Adipocyte (in vitro differentiated cells): Measurements from ENCODE around the gene PPP6R3.

Experiments used
- DNase-seq: peaks from one replicate; pipeline ENCODE4 v3.0.0-alpha.2; 2015; ENCODE audit warnings: low read depth
- H3K27me3 ChIP-seq: replicated peaks from 2 replicates; pipeline ENCODE4 v1.7.0; 2013; ENCODE audit warnings: mild to moderate bottlenecking, low read length, moderate library complexity; ENCODE audit not compliant: control insufficient read depth, insufficient read depth
- H3K36me3 ChIP-seq: 2 replicates; pipeline ENCODE4 v1.7.0; 2013; ENCODE audit warnings: low read length, mild to moderate bottlenecking, moderate library complexity; ENCODE audit not compliant: control insufficient read depth, insufficient read depth, severe bottlenecking
- H3K4me1 ChIP-seq: 2 replicates; pipeline ENCODE4 v1.7.0; 2013; ENCODE audit warnings: mild to moderate bottlenecking, low read length, moderate library complexity; ENCODE audit not compliant: control insufficient read depth, insufficient read depth
- H3K4me3 ChIP-seq: 2 replicates; pipeline ENCODE4 v1.7.0; 2013; ENCODE audit warnings: mild to moderate bottlenecking, low read length, moderate library complexity
- H3K9ac ChIP-seq: 2 replicates; pipeline ENCODE4 v1.7.0; 2013; ENCODE audit warnings: mild to moderate bottlenecking, low read length, moderate library complexity
- H3K9me3 ChIP-seq: 2 replicates; pipeline ENCODE4 v1.7.0; 2013; ENCODE audit warnings: mild to moderate bottlenecking, low read length, moderate library complexity; ENCODE audit not compliant: control insufficient read depth

The PPP6R3 gene

DNA sequence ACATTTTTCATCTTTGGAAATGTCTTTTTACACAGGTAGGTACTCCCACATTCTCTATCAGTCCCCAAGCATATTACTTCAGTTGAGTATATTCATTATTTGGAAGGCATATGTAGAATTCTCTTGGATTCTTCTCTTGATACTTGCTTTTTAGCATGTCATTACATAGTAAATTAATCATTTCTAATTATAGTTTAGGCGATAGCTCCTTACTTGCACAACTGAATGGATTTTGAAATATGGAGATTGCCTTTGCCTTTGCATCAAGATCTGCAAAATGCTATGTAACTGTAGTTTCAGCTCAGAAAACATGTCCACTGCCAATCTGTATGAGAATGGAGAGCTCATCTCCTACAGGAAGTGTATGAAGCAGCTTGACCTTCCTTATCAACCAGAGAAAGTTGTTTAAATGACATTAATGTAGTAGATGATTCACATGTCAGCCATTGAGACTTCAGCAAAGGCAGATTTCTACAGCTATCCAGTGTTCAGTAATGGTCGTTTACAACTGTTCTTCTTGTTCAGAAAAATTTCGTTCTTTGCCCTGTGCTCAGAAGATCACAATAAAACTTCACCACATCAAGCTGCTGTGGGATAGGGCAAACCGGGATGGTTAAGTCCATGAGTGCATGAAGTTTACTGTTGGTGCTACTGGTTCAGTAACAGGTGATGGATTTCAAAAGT is 61.6 kb downstream of the PPP6R3 start:
- Histone ChIP-seq H3K36me3 (peaks cover 60% of the 10 kb centered on the region), H3K9ac (no peak overlapping the region), H3K4me1 (peaks cover 9% of the 10 kb centered on the region), H3K27me3 (no peaks in the 10 kb centered on the region), H3K4me3 (no peak overlapping the region), H3K9me3 (no peaks in the 10 kb centered on the region)
- no peak for DNase-seq

DNA sequence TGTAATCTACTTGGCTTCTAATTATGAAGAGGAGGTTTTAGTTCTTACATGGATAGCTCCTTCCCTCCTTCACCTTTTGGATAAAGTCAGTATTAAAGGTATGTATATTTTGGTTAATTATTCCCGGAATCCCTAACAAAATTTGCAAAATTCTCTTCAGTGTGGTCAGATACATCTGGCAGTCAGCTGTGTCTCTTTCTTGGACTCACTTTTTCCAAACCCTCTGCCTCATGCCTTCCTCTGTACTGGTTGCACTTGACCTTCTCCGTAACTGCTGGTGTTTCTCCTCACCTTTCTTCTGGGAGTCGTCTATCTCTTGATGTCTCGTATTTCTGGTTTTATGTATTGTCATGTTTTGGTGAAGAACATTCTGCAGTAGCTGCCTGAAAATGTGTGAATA is 62.5 kb downstream of the PPP6R3 start:
- no peak for DNase-seq
- H3K9ac ChIP-seq: no peak overlapping the region
- H3K27me3 ChIP-seq: no peaks in the 10 kb centered on the region
- H3K36me3 ChIP-seq: peaks cover 69% of the 10 kb centered on the region
- H3K9me3 ChIP-seq: no peaks in the 10 kb centered on the region
- no peak overlapping the region for H3K4me3 ChIP-seq
- peaks cover 9% of the 10 kb centered on the region for H3K4me1 ChIP-seq

DNA sequence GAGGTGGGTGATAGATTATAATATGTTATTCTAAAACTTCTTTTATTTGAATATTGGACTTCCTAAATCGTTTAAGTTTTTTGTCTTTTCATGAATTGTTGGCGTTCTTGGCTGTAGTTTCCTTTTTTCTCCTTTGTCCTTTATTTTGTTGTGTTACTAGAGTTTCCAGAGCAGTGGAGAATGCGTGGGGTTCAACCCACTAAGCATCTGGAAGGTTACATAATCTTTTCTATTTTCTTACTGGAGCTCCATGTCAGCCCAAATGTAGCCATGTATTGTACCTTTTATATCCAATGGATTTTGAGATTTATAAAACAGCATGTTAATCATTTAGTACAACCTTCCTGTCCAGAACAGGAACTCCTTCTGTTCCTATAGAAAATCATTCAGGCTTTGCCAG is 63.2 kb downstream of the PPP6R3 start:
- H3K4me1 ChIP-seq: peaks cover 9% of the 10 kb centered on the region
- peaks cover 75% of the 10 kb centered on the region for H3K36me3 ChIP-seq

DNA sequence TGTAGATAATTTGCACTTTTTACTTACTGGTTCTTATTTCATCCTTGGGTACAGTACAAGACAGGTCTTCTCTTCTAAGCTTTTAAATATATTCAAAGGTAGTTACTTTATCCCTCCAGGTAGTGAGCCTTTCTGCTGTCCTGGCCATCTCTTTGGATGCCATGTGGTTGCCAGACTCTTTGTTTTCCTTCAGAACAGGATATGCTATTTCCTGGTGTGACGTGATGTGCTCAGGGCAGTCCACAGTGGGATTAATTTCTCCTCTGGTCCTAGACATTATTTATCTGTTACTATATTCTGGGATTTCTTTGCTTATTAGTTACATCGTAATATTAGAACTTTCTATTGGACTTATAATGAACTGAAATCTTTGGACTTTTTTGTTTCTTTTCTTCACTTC is 63.7 kb downstream of the PPP6R3 start:
- no peaks in the 10 kb centered on the region for H3K27me3 ChIP-seq
- no peaks in the 10 kb centered on the region for H3K9me3 ChIP-seq
- peaks cover 9% of the 10 kb centered on the region for H3K4me1 ChIP-seq
- no peak for DNase-seq
- H3K36me3 ChIP-seq: peaks cover 78% of the 10 kb centered on the region
- no peak overlapping the region for H3K4me3 ChIP-seq
- no peak overlapping the region for H3K9ac ChIP-seq

More for the DNA sequence above, 63.2 kb downstream of the PPP6R3 start:
- Histone ChIP-seq H3K27me3 (no peaks in the 10 kb centered on the region), H3K9me3 (no peaks in the 10 kb centered on the region), H3K9ac (no peak overlapping the region), H3K4me3 (no peak overlapping the region)
- no peak for DNase-seq

DNA sequence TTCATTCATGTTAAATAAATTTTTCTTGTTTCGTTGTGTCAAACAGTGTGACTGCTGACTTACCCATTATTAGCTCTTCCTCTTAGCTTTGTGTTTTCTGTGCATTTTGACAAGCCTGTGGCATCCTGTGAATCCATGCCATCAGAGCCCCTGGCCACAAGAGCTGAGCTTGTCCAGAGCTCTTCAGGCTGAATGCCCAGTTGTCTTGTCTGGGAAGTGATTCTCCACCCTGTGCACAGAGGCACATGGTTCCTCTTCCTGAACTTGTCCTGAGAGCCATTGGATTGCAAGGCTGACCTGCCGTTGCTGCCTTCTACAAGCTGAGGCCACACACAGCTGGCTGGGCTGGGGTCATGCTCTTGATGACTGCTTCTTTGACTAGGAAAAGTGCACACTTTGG is 64.1 kb downstream of the PPP6R3 start:
- H3K4me3 ChIP-seq: no peak overlapping the region
- H3K9ac ChIP-seq: no peak overlapping the region
- H3K36me3 ChIP-seq: peaks cover 79% of the 10 kb centered on the region
- H3K27me3 ChIP-seq: no peaks in the 10 kb centered on the region
- peaks cover 9% of the 10 kb centered on the region for H3K4me1 ChIP-seq
- no peaks in the 10 kb centered on the region for H3K9me3 ChIP-seq
- no peak for DNase-seq

DNA sequence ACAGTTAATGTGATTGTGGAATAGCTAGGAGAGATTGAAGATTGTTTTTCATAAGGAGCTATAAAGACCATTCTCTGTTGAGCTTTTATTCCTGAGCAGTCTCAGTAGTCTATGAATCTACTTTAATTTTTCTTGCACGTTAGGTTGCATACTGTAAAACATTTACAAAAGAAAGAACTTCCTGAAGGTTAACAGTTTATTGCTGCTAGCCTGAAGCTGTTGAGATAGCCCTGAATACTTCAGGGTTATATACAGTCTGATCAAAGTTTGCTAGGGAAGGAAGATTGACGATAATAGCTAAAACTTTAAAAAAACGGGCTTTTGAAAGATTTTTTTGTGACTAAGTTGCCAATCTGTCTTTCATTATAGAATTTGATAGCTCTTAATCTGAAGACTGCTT is 64.8 kb downstream of the PPP6R3 start:
- H3K4me1 ChIP-seq: peaks cover 9% of the 10 kb centered on the region
- H3K9ac ChIP-seq: no peak overlapping the region
- H3K27me3 ChIP-seq: no peaks in the 10 kb centered on the region
- no peak overlapping the region for H3K4me3 ChIP-seq
- DNase-seq: no peak
- peaks cover 75% of the 10 kb centered on the region for H3K36me3 ChIP-seq
- no peaks in the 10 kb centered on the region for H3K9me3 ChIP-seq

DNA sequence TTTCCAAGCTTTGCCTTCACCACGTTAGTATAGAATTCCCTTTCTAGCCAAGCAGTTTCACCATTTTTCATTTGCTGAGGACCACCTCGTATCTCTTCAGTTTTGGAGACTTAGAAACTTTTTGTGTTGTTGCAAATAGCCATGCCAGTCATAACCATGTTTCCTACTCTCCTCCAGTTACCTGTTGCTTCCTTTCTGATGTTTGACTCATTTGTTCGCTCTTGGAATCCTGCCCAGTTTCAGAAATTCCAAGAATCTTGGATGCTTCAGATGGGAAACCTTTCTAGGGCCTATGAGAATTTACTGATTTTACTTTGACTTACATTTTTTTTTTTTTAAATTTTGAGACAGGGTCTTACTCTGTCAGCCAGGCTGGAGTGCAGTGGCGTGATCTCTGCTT is 65.4 kb downstream of the PPP6R3 start:
- no peaks in the 10 kb centered on the region for H3K9me3 ChIP-seq
- peaks cover 70% of the 10 kb centered on the region for H3K36me3 ChIP-seq
- H3K9ac ChIP-seq: no peak overlapping the region
- H3K27me3 ChIP-seq: no peaks in the 10 kb centered on the region
- H3K4me1 ChIP-seq: peaks cover 9% of the 10 kb centered on the region
- DNase-seq: no peak
- H3K4me3 ChIP-seq: no peak overlapping the region

DNA sequence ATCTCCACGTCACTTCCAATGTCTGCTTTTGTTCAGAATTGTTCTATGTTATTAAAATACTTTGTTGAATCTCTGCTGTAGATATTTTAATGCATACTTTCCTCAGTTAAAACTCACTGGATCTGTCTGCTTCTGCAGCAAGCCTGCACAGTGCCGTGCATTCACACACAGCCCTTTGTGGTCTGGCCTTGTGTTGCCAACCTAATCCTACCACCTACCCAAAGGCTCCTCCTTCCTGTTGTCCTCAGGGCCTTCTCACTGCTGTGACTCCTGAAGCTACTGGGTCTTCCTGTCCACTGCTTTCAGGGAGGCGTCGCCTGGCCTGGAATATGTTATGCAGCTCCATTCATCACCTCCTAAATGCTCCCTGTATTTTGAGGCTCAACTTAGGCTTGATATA is 67.0 kb downstream of the PPP6R3 start:
- Histone ChIP-seq H3K4me1 (peaks cover under 1% of the 10 kb centered on the region), H3K9ac (no peak overlapping the region), H3K9me3 (no peaks in the 10 kb centered on the region), H3K4me3 (no peak overlapping the region), H3K27me3 (no peaks in the 10 kb centered on the region), H3K36me3 (peaks cover 57% of the 10 kb centered on the region)
- DNase-seq: no peak

DNA sequence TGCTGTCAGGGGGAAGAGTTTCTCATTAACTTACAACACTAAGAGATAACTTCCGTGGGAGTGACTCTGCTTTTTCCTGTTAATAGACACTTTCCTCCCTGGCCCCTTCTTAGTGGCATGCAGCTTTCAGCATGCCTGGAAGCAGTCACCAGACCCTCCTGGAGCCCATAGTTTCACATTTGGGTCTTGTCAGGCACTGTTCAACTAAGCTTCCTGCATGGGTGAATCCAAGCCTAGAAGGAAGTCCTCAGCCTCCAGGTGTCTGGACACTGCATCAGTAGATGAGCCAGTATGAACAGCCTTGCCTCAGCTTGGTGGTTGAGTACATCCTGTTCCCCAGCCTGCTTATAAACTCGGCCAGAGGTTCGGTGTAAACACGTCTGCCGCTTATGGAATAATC is 68.1 kb downstream of the PPP6R3 start:
- Histone ChIP-seq H3K4me1 (peaks cover 9% of the 10 kb centered on the region), H3K9me3 (no peaks in the 10 kb centered on the region), H3K36me3 (peaks cover 48% of the 10 kb centered on the region), H3K9ac (no peak overlapping the region), H3K27me3 (no peaks in the 10 kb centered on the region), H3K4me3 (no peak overlapping the region)
- DNase-seq: no peak

DNA sequence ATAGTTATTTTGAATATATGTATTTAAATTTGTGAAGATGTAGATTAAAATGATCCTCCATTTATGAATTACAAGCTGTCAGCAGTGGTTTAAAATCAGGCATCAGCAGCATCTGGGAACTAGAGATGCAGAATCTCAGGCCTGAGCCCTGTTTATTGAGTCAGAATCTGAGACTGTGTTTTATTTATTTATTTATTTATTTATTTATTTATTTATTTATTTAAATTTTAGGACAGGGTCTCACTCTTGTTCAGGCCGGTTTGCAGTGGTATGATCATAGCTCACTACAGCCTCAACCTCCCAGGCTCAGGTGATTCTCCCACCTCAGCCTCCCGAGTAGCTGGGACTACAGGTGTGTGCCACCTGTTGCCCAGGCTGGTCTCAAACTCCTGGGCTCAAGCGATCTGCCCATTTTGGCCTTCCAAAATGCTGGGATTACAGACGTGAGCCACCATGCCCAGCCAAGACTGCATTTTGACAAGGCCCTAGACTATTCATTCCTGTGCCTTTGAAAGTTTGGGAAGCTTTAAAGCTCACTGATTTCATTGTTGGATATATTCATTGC is 70.7 kb downstream of the PPP6R3 start:
- Histone ChIP-seq H3K4me1 (peaks cover 29% of the 10 kb centered on the region), H3K9ac (no peak overlapping the region), H3K9me3 (no peaks in the 10 kb centered on the region), H3K27me3 (no peaks in the 10 kb centered on the region), H3K36me3 (peaks cover 33% of the 10 kb centered on the region), H3K4me3 (no peak overlapping the region)
- DNase-seq: no peak

DNA sequence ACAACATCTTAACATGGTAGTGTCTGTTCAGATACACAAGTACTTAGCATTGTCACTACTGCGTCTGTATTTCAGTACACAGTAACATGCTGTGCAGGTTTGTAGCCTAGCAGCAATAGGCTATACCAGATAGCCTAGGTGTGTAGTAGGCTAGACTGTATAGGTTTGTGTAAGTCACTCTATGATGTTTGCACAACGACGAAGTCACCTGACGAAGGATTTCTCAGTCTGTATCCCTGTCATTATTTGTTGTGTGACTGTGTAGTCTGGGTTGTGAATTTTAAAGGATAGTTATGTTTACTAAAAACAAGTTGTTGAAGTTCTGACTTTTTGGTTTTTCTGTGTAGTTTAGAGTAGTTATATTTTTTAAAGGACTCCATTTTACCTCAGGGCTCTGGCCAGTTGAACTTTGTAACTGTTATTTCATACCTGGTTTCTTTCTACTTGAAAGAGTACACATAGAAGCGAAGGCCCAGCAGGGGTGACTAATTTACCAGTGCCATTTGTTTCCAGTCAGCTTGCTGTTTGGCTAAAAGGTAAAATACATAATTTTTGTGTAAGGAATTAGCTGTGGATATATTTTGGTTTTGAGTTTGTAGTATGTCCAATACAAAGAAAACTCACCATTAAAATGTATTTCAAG is 72.3 kb downstream of the PPP6R3 start:
- Histone ChIP-seq H3K36me3 (peaks cover 19% of the 10 kb centered on the region), H3K9me3 (no peaks in the 10 kb centered on the region), H3K4me1 (peaks cover 29% of the 10 kb centered on the region), H3K4me3 (no peak overlapping the region), H3K27me3 (no peaks in the 10 kb centered on the region), H3K9ac (no peak overlapping the region)
- no peak for DNase-seq
